GM21529 (cell line): ENCODE data around the gene TMEM175.

Experiments
- ATAC-seq: cut with Tn5 transposase; IDR thresholded peaks from one replicate; pipeline ENCODE4 v1.9.1; 2021; ENCODE audit not compliant: unreplicated experiment

Gene TMEM175

DNA sequence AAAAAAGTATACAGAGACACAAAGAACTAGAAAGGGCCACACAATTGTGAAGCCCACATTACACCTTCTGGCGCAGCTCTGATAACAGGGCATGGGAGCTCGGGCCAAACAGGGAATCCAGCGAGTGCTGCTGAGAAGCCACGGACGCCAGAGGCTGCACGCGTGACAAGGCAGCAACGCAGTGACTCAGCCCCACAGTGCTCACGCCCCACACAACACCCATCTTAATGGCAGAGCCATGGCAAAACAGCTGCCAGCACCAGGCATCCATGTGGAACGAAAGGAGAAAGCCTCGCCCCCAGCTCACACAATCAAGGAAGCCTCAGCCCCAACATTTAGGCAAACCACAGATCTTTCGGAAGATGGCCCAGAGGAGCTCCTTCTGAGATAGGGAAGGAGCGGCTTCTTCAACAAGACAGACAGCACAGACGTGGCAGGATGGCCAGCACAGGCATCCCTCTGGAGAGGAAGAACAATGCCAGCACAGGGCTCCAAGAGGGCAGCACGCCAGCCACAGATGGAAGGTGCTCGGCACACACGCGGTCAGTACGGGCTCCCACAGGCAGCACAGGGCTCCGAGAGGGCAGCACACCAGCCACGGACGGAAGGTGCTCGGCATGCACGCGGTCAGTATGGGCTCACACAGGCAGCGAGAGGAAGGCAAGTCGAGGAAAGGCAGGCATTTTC lies 33.2 kb upstream of the TMEM175 start:
- no peak for ATAC-seq

DNA sequence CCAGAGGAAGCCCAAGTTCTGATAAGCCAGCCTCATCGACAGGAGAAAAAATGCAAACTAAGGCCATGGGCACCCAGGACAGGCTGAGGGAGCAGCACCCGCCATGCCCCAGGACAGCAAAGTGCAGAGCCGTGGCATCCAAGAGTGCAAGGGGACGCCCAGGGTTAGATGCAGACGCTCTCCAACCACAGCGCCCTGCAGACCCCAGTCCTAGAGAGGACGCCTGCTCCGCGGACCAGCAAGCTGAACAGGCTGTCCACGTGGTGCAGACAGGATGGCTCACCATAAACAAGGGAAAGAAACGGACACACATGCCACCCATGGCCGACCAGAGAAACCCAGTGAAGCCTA lies 32.7 kb upstream of the TMEM175 start:
- no peak for ATAC-seq

GRCh38 chr4:900073-900472 lies 32.2 kb upstream of the TMEM175 start:
- no peak for ATAC-seq

DNA sequence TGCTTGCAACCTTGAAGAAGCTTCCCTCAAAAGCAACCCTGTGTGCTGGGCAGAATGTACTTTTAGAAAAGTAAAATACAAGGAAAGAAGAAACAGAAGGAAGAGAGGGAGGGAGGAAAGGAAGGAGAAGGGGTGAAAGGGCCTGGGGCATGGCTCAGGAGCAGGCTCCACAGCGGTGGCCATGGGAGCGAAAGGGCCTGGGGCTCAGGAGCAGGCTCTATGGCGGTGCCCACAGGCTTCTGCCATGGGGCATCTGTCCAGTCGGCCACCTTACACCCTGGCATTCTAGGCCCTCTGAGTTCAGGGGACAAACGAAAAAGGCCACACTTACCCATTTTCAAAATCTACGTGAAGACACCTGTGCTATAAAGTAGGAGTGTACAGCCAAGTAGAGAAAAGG lies 31.5 kb upstream of the TMEM175 start:
- no peak for ATAC-seq

- no peak for ATAC-seq
Measured at GRCh38 chr4:901192-901910, 30.9 kb upstream of the TMEM175 start.

- no peak for ATAC-seq
Measured at GRCh38 chr4:903066-904046, 28.9 kb upstream of the TMEM175 start.

DNA sequence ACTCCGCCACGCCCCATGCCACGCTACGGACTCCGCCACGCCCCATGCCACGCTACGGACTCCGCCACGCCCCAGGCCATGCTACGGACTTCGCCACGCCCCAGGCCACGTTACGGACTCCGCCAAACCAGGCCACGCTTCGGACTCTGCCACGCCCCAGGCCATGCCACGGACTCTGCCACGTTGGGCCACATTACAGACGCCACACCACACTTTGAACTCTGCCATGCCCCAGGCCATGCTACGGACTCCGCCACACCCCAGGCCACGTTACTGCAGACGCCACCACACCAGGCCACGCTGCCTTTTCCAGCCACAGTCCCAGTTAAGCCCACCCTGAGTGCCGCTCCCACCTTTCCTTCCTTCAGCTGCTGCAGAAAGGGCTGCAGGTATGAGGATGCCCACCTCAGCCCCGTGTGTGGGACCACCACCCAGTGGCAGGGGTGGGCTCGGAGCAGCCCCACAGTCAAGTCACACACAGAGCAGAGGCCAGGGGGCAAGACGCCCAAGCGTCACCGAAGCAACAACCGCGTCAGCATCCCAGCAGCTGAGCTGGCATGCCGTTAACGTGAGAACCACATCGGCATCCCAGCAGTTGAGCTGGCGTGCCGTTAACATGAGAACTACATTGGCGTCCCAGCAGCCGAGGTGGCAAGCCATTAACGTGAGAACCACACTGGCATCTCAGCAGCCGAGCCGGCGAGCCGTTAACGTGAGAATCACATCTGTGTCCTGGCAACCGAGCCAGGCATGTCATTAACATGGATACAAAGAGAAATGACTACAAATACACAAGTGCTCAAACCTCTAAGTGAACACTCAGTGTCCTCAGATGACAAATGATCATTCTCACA lies 26.5 kb upstream of the TMEM175 start:
- ATAC-seq: no peak

- no peak for ATAC-seq
Measured at GRCh38 chr4:906339-907102, 25.7 kb upstream of the TMEM175 start.

DNA sequence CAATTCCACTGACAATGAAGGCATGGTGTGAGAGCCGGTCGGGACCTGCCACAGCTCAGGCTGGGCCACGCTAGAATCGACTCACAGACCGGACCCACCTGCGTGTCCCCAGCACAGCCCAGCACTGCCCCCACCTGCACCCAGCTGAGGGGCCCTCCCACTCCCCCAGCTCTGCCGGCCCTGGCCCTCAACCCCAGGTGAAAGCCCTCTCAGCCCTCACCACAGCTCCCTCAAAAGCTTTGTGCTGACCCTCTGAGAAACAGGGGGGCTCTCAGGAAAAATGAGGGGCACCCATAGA lies 25.2 kb upstream of the TMEM175 start:
- ATAC-seq: no peak

DNA sequence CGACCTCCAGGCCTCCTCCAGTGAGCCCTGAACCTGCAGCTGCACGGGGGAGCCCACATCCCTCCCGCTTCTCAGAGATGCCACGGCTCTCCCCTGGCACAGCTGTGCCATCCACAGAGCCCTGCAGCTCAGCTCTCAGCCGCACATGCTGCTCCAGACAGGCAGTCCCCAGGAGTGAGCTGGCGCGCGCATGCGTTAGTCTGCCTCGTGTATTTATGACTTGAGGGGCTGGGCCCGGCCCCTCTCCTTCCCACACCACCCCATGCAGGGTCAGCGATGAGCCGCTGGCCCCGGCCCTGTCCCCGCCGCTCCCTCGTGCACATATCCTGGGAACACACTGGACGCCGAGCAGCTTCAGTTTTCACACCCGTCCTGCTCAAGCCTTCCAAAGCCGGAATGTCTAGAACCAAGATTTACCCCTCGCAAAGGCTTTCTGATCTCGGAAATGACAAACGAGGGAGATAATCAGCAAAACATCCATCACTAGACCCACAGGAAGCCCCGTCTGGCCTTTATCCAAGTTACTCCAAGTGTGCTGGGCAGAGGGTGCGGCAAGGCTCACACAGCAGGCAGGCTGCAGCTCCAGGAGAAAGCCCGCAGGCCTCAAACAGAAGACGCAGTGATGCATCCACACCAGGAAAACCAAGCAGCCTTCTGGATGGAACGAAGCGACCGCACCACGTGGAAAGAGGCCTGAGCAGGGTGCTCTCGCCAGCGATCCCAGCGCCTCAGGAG lies 24.4 kb upstream of the TMEM175 start:
- no peak for ATAC-seq

GRCh38 chr4:909131-909571 lies 23.1 kb upstream of the TMEM175 start:
- no peak for ATAC-seq

GRCh38 chr4:909821-910220 lies 22.4 kb upstream of the TMEM175 start:
- no peak for ATAC-seq

DNA sequence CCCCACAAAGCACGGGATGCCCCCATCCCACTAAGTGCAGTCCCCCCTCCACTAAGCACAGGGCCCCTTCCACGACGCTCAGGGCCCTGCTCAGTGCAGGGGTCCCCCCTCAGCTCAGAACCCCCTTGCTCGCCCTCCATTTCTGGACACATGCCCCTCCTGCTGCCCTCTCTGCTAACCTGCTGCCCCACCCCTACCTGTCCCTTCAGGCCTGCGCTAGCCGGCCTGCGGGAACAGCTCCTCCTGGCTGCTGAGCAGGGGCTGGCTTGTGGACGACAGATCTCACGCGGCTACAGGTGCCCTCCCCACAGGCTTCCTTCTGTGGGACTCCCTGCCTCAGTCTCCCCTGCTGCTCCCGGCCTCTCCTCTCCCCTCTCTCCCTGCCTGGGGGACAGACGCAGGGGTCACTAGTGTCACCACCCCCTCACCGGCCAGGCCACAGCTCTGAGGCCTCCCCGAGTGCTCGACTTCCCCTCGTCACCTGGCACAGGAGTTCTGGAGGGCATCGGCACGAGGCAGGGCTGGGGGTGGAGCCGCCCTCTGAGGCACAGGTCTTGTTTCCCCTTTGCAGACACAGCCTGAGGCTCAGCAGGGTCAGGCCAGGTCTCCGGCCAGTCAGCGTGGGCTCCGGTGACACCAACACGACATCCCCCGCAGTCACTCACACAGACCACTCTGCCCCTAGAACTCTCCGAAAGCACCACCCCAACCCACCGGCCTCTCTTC lies 21.7 kb upstream of the TMEM175 start:
- ATAC-seq: no peak

DNA sequence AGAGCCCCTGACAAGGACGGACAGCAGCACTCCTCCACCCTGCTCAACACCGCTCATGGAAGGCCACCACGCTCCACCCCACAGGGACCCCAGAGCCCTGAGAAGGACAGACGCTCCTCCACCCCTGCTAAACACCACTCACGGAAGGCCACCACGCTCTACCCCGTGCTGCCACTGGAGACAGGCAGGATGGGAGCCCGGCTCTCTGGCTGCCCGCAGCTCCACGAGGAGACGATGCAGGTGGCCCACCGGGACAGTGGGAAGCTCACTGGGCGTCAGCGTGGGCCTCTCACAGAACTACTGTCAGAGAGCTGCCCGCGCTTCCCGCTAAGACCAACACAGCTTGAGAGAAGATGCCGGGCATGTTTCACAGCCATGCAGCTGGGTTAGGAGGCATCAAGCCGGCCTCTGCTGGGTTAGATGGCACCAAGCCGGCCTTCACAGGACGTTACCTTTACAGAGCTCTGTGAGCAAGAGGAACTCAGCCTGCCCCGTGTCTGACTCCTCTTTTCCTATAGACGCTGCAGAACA lies 21.0 kb upstream of the TMEM175 start:
- no peak for ATAC-seq

DNA sequence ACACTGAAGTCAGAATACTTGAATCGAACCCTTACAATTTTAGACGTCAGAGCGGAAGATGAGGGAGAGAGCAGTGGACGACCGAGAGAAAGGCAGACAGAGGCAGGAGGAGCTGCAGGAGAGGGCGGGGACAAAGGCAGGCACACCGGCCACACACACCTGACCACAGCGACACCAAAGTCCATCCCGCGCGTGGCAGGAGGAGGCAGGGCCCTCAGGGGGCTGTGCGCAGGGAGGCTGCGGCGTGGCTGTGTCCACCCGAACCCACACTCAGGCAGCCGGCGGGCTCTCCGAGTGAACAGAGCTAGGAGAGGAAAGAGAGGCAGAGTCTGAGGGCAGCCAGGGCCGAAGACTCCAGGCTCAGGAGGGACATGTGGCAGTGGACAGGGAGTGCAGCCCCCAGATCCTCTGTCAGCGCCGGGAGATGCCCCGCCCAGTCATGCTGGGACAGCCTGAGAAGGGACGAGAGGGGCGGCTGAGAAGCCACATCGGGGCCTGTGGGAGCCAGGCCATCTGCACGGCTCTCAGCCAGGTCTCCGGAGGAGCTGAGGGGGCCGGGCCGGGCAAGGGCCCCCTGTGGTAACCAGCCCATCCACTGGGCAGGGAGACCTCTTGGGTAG lies 20.3 kb upstream of the TMEM175 start:
- no peak for ATAC-seq

DNA sequence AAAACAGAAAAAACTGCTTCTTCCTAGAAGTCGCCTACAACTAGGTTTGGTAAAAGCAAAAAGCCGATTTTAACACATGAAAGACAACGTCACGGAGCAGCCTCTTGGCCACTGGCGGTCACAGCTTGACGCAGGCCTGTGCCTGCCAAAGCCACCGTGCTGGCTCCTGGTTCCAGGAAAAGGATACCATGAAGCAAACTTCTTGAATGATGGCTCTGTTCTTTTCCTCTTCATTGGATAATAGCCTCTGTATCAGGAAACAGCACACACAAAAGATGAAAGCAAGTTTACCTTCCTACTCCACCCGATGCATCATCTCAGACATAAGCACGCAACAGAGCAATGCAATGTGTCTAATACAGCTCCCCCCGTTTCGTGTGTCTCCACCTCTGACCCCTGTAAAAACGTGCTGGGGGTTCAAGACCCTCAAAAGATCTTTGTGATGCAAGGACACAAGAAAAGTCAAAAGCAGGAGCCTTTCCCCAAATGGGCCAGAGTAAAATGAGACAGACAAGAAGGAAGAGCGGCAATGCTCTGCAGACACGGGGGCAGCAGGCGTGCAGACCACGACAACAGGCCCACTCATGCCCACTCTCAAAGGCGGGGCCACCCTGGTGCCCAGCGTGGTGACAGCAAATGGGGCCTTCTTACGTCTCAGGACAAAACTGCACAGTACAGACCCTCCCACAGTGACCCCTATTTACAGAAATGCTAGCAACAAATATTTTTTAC lies 19.5 kb upstream of the TMEM175 start:
- ATAC-seq: no peak

DNA sequence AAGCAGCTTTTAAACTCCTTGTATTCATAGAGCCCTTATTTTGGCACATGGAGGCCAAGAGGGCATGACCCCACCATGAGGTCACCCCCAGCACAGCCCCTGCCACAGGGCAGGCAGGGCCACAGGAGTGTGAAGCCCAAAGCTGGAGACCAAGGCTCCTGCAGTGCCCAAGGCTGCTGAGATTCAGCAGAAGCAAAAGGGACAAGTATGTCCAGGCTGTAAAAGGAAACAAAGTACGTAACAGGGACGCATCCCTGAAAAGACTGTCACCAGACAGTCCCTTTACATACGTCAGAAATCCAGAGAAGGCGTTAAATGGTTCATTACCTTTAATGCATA lies 19.0 kb upstream of the TMEM175 start:
- ATAC-seq: no peak

DNA sequence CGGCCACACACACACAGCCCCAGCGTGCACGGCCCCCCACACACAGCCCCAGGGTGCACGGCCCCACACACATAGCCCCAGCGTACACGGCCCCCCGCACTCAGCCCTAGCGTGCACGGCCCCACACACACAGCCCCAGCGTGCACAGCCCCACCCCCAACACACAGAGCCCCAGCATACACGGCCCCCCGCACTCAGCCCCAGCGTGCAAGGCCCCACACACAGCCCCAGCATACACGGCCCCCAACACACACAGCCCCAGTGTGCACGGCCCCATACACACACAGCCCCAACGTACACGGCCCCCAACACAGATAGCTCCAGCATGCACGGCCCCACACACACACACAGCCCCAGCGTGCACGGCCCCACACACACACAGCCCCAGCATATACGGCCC lies 17.7 kb upstream of the TMEM175 start:
- ATAC-seq: no peak
